ENCODE results near the gene CDADC1.
"Not testable (repeated sequence)": the region's sequence is repeated elsewhere in the genome, so short reads cannot be mapped to it uniquely, and the experiment has no call there.

The CDADC1 gene

GRCh38 chr13:49240017-49240416 lies 7.7 kb upstream of the CDADC1 start:
- DNase-seq, result no peak

DNA sequence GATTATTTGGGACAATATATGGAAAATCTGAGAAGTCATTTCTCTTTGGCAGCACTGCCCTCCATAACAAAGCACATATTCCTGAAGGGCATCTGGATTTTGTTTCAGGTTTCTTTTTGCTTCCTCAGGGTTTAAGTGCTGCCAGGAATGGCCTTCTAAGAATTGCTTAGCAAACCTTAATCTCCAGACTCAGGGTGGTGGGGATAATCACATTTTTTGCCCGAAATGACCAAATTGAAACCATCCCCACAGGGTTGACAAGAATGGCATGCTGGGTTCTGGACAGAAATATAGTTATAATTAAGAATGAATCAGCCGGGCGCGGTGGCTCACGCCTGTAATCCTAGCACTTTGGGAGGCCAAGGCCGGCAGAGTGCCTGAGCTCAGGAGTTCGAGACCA lies 6.4 kb upstream of the CDADC1 start:
- DNase-seq, result no peak

DNA sequence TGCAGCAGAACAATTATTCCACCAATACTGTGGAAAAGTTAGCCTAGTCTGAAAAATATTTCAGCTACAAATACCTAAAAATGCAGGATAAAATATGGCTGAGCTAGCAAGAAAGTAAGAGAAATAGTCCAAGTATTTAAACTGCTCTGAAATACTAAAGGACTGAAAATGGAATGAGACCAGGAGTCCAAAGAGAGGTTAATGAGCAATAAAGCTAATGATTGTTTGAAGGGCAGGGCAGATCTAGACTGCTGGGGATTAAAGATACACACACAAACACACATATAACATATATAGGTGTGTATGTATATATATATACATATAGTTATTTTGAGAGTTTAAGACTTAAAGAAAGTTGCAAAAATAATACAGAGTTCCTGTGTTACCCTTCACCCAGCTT lies 2.6 kb upstream of the CDADC1 start:
- no peak for DNase-seq

DNA sequence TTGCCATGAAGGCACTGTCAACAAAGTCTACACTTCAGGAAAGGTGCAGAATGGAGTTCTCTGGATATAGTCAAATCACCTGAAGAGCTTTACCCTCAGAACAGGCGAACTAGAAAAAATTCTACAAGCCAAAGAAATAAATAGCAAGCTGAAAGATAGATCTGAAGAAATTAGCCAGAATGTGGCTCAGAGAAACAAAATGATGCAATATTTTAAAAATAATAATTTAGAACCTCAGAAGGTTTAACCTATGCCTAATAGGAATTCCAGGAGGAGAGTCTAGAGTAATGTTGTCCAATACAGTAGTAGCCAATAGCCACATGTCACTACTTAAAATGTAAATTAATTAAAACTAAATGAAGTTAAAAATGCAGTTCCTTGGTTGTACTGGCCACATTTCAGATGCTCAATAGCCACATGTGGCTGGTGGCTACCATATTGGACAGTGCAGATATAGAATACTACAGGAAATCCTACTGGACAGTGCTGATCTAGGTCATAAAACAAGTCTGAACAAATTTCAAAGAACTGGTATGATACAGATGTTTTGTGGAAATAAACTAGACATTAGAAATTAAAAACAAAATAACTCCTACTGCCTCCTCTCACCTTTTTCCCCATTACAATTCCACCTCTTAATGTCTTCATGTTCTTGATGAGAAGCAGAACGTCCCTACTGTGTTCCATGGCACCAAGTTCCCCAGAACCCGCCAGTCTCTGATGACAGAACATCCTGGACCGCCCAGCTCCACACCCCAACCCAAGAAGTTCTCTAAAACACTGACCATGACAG lies 679 bp upstream of the CDADC1 start:
- DNase-seq, result no peak

- DNase-seq, result no peak
These were observed 887 bp downstream of the CDADC1 start for GRCh38 chr13:49248622-49249002.

DNA sequence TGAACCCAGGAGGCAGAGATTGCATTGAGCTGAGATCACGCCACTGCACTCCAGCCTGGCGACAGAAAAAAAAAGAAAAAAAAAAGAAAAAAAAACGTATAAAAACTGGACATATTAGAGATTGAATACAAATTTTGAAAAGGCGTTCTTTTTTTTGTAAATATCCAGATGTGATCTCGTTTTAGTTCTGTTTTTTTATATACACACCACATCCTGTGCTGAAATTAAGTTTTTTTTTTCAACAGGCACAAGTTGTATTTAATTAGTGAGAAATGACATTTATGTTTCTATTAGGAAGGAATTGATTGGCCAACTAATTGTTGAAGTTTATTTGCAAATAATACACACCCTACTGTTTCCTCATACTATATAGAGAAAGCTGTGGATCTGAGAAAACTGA lies 3.6 kb downstream of the CDADC1 start:
- no peak for DNase-seq

DNA sequence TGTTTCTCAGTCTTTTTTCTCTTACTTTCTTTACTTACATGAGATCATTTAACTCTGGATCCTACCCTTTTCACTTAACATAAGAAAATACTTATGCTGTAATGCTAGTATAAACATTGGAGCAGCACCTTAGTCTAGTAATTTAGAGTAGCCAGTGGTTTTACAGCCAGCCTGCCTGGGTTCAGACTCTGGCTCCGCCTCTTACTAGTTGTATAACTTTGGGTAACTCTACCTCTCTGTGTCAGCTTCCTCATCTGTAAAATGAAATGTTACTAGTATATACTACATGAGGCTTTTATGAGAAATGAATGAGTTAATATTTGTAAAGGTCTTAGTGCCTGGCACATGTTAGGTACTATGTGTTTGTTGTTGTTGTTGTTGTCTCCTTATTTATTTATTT lies 5.6 kb downstream of the CDADC1 start:
- DNase-seq, result no peak

DNA sequence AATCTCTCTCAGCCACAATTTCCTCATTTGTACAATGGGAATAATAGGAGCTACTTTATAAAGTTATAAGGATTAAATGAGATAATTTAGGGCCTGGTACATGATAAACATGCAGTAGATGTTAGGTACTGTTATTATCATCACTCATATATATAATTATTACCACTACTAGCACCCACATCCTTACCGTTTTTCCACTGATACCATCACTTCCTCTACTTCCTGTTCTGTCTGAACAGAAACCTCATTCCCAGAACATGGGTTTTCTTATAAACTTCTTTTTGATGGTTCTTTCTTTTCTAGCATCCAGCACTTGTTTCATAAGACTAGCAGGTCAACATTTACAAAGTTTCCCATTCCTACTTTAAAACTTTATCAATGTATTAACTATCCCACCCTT lies 6.3 kb downstream of the CDADC1 start:
- no peak for DNase-seq

DNA sequence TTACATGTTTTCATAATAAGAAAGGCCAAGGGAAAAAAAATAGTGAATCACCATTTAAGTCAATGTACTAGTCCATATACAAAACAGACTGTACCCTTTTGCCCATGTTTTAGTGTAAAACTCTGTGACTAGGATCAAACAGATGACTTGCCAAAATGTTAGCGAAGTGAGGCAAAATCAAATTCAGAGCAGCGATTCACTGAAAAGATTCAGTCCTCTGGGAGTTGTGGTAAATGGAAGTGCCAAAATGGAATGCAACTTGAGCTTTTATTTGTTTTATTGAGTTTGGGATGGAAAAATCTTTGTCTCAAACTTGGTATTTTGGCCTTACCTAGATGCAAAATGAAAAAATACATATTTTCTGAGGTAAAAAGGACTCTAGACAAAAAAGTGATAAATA lies 9.1 kb downstream of the CDADC1 start:
- no peak for DNase-seq

- no peak for DNase-seq
These were observed 10.5 kb downstream of the CDADC1 start for GRCh38 chr13:49258089-49258796.

DNA sequence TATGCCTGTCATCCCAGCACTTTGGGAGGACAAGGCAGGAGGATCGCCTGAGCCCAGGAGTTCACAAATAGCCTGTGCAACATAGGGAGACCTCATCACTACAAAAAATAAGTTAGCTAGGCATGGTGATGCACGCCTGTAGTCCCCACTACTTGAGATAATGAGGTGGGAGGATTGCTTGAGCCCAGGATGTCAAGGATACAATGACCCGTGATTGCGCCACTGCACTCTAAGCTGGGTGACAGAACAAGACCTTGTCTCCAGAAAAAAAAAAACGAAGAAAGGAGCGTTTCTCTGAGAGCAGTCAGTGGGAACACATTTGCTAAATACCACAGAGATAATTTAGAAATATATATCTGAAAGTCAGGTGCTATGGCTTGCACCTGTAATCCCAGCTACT lies 11.9 kb downstream of the CDADC1 start:
- no peak for DNase-seq

GRCh38 chr13:49262634-49263033 lies 14.9 kb downstream of the CDADC1 start:
- no peak for DNase-seq

- no peak for DNase-seq
These were observed 18.1 kb downstream of the CDADC1 start for GRCh38 chr13:49265822-49266221.

- DNase-seq, result no peak
These were observed 23.5 kb downstream of the CDADC1 start for GRCh38 chr13:49271264-49271663.

DNA sequence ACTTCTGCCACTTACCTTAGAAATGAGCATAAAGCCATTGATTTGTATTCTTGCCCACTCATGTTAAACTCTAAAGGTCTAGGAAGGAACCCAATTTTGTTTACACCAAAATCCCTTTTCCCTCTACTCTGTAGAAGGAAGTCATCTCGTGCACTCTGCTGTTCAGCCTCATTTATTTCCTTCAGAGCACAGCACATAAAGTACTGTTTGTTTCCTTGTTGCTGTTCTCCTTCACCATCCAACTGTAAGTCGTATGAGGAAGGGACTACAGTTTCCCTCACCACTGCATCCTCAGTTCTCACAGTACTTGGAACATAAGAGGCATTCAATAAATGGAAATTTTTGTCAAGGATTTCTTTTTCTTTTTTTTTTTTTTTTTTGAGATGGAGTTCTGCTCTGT lies 24.6 kb downstream of the CDADC1 start:
- no peak for DNase-seq

- no peak for DNase-seq
These were observed 30.5 kb downstream of the CDADC1 start for GRCh38 chr13:49278211-49278610.

- no peak for DNase-seq
These were observed 31.4 kb downstream of the CDADC1 start for GRCh38 chr13:49279112-49279511.

- no peak for DNase-seq
These were observed 32.2 kb downstream of the CDADC1 start for GRCh38 chr13:49279885-49280284.

- DNase-seq, result no peak
These were observed 40.3 kb downstream of the CDADC1 start for GRCh38 chr13:49287995-49288394.

DNA sequence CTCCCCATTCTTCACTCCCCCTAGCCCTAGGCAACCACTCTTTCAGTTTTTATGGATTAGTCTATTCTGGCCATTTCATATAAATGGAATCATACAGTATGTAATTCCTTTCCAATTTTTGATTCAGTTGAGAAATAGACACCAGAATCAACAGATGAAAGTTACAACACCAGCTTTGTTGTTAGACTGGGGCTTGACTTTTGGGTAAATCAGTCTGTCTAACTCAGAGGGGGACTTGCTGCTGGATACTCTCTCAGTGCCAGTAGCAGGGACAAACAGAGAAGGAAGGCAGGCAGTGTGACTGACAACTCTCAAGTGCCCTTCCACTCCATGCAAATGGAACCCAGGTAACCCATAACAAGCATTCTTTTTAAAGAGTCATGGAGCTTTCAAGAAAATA lies 40.7 kb downstream of the CDADC1 start:
- DNase-seq, result no peak

GRCh38 chr13:49292742-49293486 lies 45.2 kb downstream of the CDADC1 start:
- no peak for DNase-seq

DNA sequence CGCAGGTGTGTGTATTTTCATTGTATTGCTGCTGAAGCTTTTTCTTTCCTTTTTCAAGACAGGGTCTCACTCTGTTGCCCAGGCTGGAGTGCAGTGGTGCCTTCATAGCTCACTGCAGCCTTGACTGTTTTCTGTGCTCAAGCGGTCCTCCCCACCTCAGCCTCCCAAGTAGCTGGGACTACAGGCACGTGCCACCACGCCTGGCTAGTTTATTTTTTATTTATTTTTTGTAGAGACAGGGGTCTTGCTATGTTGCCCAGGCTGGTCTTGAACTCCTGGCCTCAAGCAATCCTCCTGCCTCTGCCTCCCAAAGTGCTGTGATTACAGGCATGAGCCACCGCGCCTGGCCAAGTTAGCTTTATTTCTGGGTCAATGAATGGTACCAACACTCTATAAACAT lies 47.0 kb downstream of the CDADC1 start:
- DNase-seq, result not testable (repeated sequence)

GRCh38 chr13:49295244-49295643 lies 47.5 kb downstream of the CDADC1 start:
- no peak for DNase-seq

GRCh38 chr13:49296659-49297058 lies 48.9 kb downstream of the CDADC1 start:
- DNase-seq, result no peak

All from activated naive CD4-positive, alpha-beta T cell treated with anti-CD3 and anti-CD28 coated beads, Interleukin-2, amount 50 U/mL, for 16 hours (primary cell).